ENCODE measurements around the gene ATP6V1G1.
A peak's percentile ranks its signal among the peaks of the same experiment; 100 is the strongest.

The ATP6V1G1 gene

DNA sequence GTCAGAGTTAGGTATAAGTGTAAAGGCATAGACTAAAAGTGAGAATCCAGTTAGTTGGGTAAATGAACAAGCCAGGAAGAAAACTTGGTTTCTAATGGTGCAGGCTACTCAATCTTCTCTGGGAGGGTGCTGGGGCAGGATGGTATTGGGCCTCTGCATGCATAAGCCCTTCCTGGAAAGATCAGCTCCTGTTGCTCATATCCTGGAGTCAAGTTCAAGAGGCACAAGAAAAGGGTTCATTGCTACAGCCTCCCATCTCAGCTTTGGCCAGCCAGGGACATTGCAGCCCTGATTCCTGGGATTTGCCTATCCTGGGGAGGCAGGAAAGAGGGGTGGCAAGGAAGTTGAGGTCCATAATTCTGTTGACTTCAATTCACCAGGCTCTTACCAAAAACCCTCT lies 40.7 kb upstream of the ATP6V1G1 start:
- no peak for TF ChIP-seq EGR1 (IDR thresholded peaks at IDR 0.05)
- TF ChIP-seq CEBPB (IDR thresholded peaks at IDR 0.05): no peak
- no peak for TF ChIP-seq ZBTB7A (IDR thresholded peaks at IDR 0.05; ENCODE audit: low read depth)
- no peak for TF ChIP-seq TCF12 (IDR thresholded peaks at IDR 0.05; ENCODE audit: low read depth)
- no peak for TF ChIP-seq NFIC (IDR thresholded peaks at IDR 0.05)
- no peak for TF ChIP-seq YY1 (IDR thresholded peaks at IDR 0.05; ENCODE audit: low read depth)
- TF ChIP-seq, protein P1, sequence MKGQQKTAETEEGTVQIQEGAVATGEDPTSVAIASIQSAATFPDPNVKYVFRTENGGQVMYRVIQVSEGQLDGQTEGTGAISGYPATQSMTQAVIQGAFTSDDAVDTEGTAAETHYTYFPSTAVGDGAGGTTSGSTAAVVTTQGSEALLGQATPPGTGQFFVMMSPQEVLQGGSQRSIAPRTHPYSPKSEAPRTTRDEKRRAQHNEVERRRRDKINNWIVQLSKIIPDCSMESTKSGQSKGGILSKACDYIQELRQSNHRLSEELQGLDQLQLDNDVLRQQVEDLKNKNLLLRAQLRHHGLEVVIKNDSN (IDR thresholded peaks at IDR 0.05): no peak
- TF ChIP-seq RAD21 (IDR thresholded peaks at IDR 0.05; ENCODE audit: low read depth): no peak
- no peak for TF ChIP-seq CREB1 (IDR thresholded peaks at IDR 0.05; ENCODE audit: low read depth)

DNA sequence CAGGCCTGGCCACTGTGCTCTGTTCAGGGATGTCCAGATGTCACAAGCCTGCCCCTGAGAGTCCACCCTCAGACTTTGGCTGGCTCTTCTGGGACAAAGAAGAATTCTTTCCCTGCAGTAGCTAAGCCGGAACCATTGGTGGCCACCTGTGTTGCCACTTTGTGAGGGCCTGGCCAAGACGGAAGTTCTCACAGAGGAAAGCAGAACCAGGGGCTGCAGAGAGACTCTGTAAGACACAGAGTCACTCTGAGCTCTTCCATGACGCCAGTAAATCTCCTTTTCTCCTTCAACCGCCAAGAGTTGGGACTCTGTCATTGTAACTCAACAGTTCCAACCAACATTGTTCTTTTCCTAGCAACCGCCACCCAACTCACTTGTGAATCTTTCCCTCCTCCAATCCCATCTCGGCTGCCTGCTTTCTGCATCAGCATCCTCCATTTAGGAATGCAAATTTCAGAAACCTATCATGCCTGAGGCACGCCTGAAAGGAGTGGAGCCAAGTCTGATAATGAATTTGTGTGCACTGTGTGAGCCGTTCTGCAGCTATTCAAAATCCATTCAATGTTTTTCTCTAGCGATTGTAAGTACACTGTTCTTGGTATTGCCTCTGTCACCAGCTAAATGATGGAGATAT lies 37.8 kb upstream of the ATP6V1G1 start:
- TF ChIP-seq TEAD4 (IDR thresholded peaks at IDR 0.05): no peak
- no peak for TF ChIP-seq CEBPB (IDR thresholded peaks at IDR 0.05)
- TF ChIP-seq YY1 (IDR thresholded peaks at IDR 0.05; ENCODE audit: low read depth): no peak
- TF ChIP-seq, protein P1 (IDR thresholded peaks at IDR 0.05): no peak
- no peak for TF ChIP-seq RAD21 (IDR thresholded peaks at IDR 0.05; ENCODE audit: low read depth)
- no peak for TF ChIP-seq EGR1 (IDR thresholded peaks at IDR 0.05)
- no peak for TF ChIP-seq EP300 (IDR thresholded peaks at IDR 0.05; ENCODE audit: borderline replicate concordance)

DNA sequence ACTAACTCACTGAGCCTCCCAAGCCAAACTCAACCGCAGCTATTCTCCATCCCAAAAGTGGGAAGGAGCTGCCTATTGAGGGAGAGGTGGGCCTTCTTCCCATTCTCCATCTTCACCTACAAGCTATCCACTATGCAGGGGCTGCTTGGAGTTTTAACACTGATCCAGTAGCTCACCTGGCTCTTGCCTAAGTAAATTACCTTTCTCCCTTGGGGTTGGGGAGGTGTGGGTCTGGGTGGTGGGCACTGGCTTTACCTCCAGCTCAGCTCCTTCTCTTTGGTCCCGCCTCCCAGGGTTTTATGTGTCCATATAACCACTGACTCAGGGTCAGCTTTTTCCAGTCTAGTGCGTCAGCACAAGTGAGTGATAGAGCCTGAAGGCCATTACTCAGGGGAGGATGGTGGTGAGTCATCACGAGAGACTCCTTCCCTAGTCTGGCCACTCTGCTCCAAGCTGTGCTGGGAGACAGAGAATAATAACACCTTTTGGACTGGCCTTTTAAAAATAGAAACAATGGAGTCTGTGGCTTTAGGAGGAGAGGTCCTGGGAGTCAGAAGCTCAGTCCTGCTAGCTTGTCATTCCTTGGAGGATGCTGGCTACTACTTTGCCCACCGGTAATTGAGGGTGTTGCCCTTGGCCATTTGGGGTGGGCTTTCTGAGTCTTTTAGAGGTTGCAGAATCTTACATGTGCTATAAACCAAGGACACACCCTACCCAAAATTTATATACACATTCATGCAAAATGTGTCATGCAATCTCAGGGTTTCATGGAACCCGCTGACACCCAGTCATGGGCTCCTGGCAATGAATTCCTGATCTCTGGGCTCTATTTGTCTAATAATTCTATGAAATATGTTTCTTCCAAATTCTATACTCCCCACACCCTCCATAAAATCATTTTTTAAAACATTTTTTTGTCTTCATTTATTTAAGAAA lies 35.6 kb upstream of the ATP6V1G1 start:
- TF ChIP-seq TAF1 (IDR thresholded peaks at IDR 0.05; ENCODE audit: low read depth) (no peak), RAD21 (IDR thresholded peaks at IDR 0.05; ENCODE audit: low read depth) (peak; percentile 8; the same call in 1 of the 2 replicates), YY1 (IDR thresholded peaks at IDR 0.05; ENCODE audit: low read depth) (0 out of 2 replicates have a peak, but pooled peaks have one; percentile 26), ZBTB7A (IDR thresholded peaks at IDR 0.05; ENCODE audit: low read depth) (0 out of 2 replicates have a peak, but pooled peaks have one; percentile 83), EGR1 (IDR thresholded peaks at IDR 0.05) (no peak), FOXM1 (IDR thresholded peaks at IDR 0.05; ENCODE audit: borderline replicate concordance, low read depth) (peak; percentile 78), TCF12 (IDR thresholded peaks at IDR 0.05; ENCODE audit: low read depth) (peak; percentile 91), NFIC (IDR thresholded peaks at IDR 0.05) (0 out of 2 replicates have a peak, but pooled peaks have one; percentile 31), CEBPB (IDR thresholded peaks at IDR 0.05) (no peak), TEAD4 (IDR thresholded peaks at IDR 0.05) (peak; percentile 51), EP300 (IDR thresholded peaks at IDR 0.05; ENCODE audit: borderline replicate concordance) (peak; percentile 94), CREB1 (IDR thresholded peaks at IDR 0.05; ENCODE audit: low read depth) (no peak)
- TF ChIP-seq, protein P2, sequence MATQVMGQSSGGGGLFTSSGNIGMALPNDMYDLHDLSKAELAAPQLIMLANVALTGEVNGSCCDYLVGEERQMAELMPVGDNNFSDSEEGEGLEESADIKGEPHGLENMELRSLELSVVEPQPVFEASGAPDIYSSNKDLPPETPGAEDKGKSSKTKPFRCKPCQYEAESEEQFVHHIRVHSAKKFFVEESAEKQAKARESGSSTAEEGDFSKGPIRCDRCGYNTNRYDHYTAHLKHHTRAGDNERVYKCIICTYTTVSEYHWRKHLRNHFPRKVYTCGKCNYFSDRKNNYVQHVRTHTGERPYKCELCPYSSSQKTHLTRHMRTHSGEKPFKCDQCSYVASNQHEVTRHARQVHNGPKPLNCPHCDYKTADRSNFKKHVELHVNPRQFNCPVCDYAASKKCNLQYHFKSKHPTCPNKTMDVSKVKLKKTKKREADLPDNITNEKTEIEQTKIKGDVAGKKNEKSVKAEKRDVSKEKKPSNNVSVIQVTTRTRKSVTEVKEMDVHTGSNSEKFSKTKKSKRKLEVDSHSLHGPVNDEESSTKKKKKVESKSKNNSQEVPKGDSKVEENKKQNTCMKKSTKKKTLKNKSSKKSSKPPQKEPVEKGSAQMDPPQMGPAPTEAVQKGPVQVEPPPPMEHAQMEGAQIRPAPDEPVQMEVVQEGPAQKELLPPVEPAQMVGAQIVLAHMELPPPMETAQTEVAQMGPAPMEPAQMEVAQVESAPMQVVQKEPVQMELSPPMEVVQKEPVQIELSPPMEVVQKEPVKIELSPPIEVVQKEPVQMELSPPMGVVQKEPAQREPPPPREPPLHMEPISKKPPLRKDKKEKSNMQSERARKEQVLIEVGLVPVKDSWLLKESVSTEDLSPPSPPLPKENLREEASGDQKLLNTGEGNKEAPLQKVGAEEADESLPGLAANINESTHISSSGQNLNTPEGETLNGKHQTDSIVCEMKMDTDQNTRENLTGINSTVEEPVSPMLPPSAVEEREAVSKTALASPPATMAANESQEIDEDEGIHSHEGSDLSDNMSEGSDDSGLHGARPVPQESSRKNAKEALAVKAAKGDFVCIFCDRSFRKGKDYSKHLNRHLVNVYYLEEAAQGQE (IDR thresholded peaks at IDR 0.05; ENCODE audit: low read depth): no peak
- TF ChIP-seq, protein P1 (IDR thresholded peaks at IDR 0.05): no peak
- TF ChIP-seq, protein P3, sequence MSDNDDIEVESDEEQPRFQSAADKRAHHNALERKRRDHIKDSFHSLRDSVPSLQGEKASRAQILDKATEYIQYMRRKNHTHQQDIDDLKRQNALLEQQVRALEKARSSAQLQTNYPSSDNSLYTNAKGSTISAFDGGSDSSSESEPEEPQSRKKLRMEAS (IDR thresholded peaks at IDR 0.05): peak; percentile 34; the same call in 1 of the 2 replicates

DNA sequence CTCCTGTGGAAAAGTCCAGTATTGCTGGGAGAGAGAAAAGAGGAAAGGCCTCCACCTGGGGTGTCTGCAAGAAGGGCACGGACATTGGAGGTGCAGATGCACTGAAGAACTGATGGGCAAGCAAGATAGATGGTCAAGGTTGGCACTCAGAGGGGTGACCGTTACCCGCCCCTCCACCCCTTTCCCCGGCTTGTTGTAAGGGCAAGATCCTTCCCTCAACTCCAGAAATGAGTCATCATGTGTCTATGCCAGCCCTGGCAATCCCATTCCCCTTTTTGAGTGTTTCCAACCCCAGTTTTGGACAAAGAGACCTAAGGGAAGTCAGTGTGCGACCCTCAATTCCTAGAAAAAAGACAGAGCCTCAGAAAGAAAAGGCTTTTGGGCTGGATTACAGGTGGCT lies 34.9 kb upstream of the ATP6V1G1 start:
- TF ChIP-seq TAF1 (IDR thresholded peaks at IDR 0.05; ENCODE audit: low read depth) (no peak), NFIC (IDR thresholded peaks at IDR 0.05) (no peak), EGR1 (IDR thresholded peaks at IDR 0.05) (no peak)
- TF ChIP-seq, protein P1 (IDR thresholded peaks at IDR 0.05): no peak

DNA sequence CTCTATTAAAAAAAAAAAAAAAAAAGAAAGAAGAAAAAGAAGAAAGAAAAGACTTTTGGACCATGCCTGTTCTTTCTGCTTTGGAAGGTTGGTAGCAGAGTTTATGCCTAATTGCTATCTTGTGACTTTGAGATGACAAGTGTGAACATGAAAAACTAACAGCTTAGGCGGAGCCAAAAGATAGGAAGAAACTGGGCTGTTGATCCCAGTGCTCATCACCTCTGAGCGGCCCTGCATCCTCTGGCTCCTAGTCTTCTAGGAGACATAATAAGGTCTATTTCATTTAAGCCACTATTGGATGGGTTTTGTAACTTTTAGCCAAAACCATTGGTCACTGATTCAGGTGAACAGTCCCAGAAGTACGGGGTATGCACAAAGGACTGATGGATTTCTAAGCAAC lies 34.4 kb upstream of the ATP6V1G1 start:
- TF ChIP-seq CREB1 (IDR thresholded peaks at IDR 0.05; ENCODE audit: low read depth): no peak
- TF ChIP-seq EGR1 (IDR thresholded peaks at IDR 0.05): no peak
- no peak for TF ChIP-seq EP300 (IDR thresholded peaks at IDR 0.05; ENCODE audit: borderline replicate concordance)
- TF ChIP-seq TCF12 (IDR thresholded peaks at IDR 0.05; ENCODE audit: low read depth): no peak
- no peak for TF ChIP-seq TAF1 (IDR thresholded peaks at IDR 0.05; ENCODE audit: low read depth)
- TF ChIP-seq, protein P3 (IDR thresholded peaks at IDR 0.05): no peak
- TF ChIP-seq FOXM1 (IDR thresholded peaks at IDR 0.05; ENCODE audit: borderline replicate concordance, low read depth): no peak
- no peak for TF ChIP-seq YY1 (IDR thresholded peaks at IDR 0.05; ENCODE audit: low read depth)
- no peak for TF ChIP-seq ZBTB7A (IDR thresholded peaks at IDR 0.05; ENCODE audit: low read depth)
- TF ChIP-seq, protein P1 (IDR thresholded peaks at IDR 0.05): no peak
- TF ChIP-seq CEBPB (IDR thresholded peaks at IDR 0.05): no peak
- no peak for TF ChIP-seq TEAD4 (IDR thresholded peaks at IDR 0.05)
- TF ChIP-seq, protein P2 (IDR thresholded peaks at IDR 0.05; ENCODE audit: low read depth): no peak
- no peak for TF ChIP-seq RAD21 (IDR thresholded peaks at IDR 0.05; ENCODE audit: low read depth)
- no peak for TF ChIP-seq NFIC (IDR thresholded peaks at IDR 0.05)
